GM18951 (cell line): ENCODE measurements around the gene CYP27C1.
"Not testable (repeated sequence)": the region's sequence is repeated elsewhere in the genome, so short reads cannot be mapped to it uniquely, and the experiment has no call there.

Experiments used
- POLR2A ChIP-seq: IDR thresholded peaks from 4 replicates; pipeline ENCODE4 v1.6.1; 2011; ENCODE audit warnings: mild to moderate bottlenecking; ENCODE audit not compliant: insufficient read length, insufficient read depth; ENCODE audit errors: extremely low read depth
- in situ Hi-C: fragments of 300-500 bp; cut with MboI; formaldehyde crosslinking; loops from one replicate; pipeline ENCODE4 v1.12.0; 2022; ENCODE audit warnings: low sequenced_read_pairs, mixed read lengths, inconsistent platforms; ENCODE audit not compliant: unreplicated experiment

CYP27C1 gene

DNA sequence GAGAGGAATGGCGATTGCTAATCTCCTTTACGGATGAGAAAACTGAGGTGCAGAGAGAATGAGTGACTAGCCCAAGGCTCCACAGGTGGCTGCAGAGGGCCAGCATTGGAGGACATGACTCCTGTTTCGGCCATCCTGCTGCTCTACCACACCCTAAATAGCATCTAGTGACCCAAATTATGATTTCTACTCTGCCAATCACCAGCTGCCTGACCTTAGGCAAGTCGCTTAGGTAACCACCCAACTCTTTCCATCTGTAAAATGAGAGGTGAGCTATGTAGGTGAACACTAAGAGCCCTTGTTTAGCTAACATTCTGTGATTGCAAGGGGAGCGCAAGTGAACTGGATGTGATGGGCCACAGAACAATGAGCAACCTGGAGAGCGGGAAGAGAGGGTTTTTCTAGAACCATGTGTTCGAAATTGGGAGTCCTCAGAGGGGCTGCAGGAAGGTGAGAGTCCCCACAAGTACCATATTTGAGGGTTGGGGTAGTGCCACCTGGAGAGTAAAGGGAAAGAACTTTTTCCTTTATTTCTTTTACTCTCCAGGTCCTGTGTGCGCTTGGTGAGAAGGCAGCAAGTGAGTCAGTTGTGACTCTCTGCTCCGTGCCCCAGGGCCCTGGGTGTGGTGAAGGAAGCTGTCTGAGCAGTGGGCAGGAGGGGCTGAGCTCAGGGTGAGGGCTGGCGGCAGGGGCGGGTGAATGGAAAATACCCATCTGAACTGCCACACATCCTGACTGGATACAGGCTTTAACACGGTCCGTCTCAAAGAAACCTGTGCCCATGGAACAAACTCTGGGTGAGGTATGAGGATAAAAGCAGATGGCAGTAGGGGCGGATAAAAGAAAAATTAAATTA lies 2.4 kb downstream of the CYP27C1 start:
- no peak for TF ChIP-seq POLR2A

DNA sequence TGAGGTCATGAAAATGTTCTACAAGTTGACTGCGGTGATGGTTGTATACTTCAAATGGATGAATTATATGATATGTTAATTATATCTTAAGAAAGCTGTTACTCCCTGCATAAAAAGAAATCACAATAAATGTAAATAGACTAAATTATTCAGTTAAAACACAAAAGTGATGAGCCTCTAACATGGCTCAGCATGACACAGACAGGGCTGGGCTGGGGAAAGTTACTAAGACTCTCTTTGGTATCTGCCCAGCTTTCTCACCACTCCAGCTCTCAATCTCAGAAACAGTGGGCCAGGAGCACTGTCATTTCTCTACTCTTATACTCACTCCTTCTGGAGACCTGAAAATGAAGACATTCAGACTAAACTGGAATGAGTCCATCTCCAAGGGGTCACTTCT lies 3.5 kb downstream of the CYP27C1 start:
- TF ChIP-seq POLR2A = no peak
- in situ Hi-C loops = no loop called here

More for the DNA sequence above, 2.4 kb downstream of the CYP27C1 start:
- in situ Hi-C loops = no loop called here

DNA sequence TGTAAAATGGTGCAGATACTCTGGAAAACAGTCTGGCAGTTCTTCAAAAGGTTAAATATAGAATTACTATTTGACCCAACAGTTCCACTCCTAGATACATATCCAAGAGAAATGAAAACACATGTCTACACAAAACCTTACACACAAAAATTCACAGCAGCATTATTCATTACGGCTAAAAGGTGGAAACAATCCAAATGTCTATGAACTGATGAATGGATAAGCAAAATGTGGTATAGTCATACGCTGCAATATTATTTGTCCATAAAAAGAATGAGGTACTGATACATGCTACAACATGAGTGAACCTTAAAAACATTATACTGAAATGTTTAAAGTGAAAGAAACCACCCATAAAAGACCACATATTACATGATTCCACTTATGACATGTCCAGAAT lies 4.0 kb downstream of the CYP27C1 start:
- in situ Hi-C loops = no loop called here
- TF ChIP-seq POLR2A = no peak

DNA sequence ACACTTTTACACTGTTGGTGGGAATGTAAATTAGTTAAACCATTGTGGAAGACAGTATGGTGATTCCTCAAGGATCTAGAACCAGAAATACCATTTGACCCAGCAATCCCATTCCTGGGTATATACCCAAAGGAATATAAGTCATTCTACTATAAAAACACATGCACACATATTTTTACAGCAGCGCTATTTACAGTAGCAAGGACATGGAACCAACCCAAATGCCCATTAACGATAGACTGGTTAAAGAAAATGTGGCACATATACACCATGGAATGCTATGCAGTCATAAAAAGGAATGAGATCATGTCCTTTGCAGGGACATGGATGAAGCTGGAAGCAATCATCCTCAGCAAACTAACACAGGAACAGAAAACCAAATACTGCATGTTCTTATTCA lies 5.9 kb downstream of the CYP27C1 start:
- in situ Hi-C loops = not testable (repeated sequence)

DNA sequence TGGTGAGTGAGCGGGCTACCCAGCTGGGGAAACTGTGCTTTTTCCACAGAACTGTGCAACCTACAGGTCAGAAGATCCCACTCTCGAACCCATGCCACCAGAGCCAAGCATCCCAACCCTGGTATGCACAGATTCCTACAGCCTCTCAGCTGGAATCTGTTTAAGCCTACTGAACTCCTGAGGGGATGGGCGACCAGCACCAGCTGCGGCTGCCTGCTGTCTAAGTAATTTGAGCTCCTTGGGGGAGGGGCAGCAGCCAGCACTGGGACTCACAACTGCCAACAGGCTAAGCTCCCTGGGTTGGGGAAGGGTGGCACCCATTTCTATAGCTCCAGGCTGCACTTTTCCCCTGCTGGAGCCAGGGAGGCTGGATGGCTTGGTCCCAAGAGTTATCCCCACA lies 11.8 kb downstream of the CYP27C1 start:
- in situ Hi-C loops = no loop called here
- no peak for TF ChIP-seq POLR2A

DNA sequence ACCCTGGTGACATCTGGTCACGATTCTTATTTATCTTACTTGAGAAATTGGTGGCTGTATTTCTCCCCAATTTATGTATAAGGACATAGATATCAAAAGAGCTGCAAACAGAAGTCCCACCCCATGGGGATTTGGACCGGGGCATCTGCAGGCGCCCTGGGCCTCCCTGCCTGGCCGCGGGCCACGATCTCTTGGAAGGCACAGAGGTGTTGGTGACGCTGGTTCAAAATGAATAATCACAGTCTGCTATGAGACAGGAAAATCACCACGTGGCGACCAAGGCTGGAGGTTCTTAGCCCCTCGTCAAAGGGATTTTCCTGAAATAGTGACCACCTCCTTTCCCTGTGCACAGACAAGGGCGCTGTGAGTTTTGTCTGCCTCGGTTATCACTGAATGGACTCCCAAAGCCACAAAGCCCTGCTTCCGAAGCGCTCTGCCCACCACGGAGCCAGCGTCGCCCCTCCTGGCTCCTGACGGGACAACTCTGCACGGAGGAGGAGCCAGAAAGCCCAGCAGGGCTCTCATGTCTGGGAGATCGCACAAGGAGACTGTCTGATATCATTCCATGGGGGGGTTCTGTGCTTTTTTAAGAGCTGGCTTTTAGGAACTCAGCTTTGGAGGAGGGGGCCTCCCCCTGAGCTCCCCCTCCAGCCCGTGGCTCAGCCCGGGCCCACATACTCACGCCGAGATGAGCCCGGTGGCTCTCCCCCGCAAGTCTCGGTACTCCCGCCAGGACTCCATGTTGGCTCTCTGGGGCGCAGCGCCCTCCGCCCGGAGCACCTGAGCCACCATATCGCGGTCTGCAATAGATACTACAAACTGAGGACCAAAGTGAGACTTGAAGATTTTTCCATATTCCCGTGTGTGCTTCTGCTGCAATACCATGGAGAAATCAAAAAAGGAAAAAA lies 14.6 kb downstream of the CYP27C1 start:
- in situ Hi-C loops = no loop called here
- TF ChIP-seq POLR2A = no peak

DNA sequence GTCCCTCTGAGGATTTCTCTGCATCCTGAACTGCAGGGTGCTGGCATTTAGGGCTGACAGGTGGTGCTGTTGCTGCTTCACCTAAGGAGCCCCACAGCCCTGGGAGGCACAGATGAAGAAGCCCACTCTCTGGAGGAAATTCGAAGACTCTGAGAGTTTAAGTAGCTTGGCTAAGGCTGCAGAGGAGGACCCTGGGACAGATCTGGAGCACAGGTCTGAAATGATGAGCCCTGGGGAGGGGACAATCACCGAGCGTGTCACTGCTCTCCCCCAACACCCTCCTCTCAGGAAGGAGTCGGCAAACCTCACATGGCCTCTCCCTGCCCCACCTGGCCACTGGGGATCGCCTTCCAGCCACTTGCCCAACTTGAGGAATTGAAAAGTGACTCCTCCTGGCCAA lies 18.6 kb downstream of the CYP27C1 start:
- no peak for TF ChIP-seq POLR2A
- in situ Hi-C loops = no loop called here

DNA sequence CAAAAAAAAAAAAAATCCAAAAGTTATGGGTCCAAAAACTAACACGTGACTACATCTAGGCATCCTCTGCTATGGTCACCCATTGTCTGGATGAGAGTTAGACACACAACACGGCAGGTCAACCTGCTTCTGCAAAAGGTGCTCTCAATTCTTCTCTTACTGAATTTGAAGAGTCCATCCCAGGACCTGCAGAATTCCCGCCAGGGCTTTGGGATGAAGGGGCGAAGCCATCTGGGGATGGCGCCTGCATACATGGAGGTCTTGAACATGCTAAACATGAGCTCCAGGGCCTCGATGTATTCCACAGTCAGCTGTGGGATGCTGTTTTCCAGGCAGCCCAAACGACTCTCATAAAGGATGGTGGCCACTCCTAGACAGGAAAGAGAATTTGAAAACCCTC lies 19.1 kb downstream of the CYP27C1 start:
- no peak for TF ChIP-seq POLR2A
- in situ Hi-C loops = no loop called here

DNA sequence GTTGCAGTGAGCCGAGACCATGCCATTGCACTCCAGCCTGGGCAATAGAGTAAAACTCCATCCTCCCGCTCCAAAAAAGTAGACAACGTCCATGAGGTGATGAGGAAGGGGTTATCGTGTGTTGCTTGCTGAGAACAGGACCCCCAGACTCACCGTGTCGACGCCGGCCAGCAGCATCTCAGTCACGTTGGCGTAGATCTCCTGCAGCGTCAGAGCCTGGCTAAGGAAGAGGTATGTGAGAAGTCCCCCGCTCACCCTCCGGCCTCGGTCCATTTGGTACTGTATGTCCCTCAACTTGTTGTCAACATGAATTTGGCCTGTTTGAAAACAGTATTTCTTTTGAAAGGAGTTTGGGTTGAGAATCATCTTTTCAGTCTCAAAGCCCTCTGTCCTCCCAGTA lies 20.9 kb downstream of the CYP27C1 start:
- no peak for TF ChIP-seq POLR2A
- in situ Hi-C loops = loop anchor here (10.0 kb wide), 1 partner anchor 276 kb away; no protein-coding TSS in a partner anchor

DNA sequence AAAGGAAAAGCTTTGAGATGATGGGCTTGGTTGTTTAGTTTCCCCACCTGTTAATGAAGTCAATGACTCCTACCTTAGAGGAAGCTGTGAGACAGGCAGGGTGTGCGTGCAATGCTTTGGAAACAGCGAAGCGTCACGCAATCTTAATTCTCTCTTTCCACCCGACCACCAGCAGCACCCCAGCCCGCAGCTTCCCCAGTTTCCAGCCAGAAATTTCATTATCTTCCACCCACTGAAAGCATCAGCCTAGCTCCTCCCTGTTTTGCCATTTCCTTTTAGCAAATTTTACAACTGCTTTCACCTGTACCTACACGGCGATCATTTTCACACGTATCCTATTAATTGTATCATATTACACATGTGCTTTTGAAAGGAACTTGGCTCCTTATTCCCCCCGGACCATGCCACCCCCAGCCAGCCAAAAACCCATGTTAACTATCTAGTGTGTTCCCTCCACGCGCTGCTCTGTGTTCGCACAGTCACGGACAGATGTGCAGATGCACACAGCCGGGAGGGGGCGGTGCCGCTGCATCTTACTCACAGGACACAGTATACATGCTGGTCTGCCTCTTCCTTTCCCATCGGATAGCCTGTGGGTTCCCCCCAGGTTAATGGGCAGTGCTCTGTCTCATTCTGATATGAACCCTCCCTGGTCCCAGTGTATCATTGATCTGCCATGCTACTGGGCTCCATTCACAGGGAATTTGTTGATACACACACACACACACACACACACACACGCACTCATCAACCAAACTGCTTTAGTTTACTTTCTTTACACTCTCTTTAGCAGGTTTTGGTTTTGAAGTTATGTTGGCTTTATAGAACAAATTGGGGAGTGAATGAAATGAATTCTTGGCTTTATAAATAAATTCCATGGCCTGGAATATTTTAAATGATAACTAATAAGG lies 22.4 kb downstream of the CYP27C1 start:
- in situ Hi-C loops = loop anchor here (10.0 kb wide), 1 partner anchor 277 kb away; no protein-coding TSS in a partner anchor
- TF ChIP-seq POLR2A = no peak

DNA sequence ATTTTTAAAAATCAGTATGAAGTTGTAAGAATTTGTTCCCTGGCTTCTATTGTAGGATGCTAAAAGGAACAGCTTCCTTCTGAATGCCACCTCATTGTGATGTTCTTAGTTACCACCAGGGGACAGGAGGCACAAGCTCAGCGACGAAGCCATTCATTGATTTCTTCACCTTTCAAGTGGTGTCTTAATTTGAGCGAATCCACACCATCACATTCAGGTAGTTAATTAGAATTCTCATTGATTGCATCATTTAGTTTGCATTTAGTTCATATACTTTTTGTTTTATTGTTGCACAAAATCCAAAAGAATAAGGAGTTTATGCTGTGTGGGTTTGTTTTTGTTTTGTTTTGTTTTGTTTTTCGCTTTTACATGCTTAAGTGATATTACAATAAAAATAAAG lies 23.1 kb downstream of the CYP27C1 start:
- in situ Hi-C loops = loop anchor here (10.0 kb wide), 1 partner anchor 278 kb away; no protein-coding TSS in a partner anchor
- no peak for TF ChIP-seq POLR2A

DNA sequence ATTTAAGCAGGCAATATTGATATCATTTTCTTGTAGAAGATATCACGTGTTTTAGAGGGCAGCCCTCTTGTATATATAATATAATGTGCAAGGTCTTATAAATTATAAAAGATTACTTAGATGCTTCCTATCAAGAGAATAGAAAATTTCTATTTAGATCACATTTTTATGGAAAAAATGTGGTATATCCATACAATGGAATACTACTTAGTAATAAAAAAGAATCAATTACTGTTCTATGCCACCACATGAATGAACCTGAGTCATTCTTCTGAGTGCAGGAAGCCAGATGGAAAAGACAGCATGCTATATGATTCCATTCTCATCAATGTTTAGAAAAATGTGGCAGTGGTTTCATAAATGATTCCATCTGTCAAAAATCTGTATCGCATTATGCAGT lies 23.6 kb downstream of the CYP27C1 start:
- in situ Hi-C loops = loop anchor here (10.0 kb wide), 1 partner anchor 278 kb away; no protein-coding TSS in a partner anchor
- TF ChIP-seq POLR2A = no peak
